HG03066 (cell line): ENCODE measurements around the gene KAT6B.
"Not testable (repeated sequence)": the region's sequence is repeated elsewhere in the genome, so short reads cannot be mapped to it uniquely, and the experiment has no call there.

Source experiments
- ATAC-seq: cut with Tn5 transposase; IDR thresholded peaks from one replicate; pipeline ENCODE4 v1.9.1; 2021; ENCODE audit warnings: low read depth; ENCODE audit not compliant: unreplicated experiment

Gene KAT6B

GRCh38 chr10:74913377-74913979 is 87.1 kb downstream of the KAT6B start:
- ATAC-seq = no peak

- no peak for ATAC-seq
These were observed 89.9 kb downstream of the KAT6B start for GRCh38 chr10:74916283-74916682.

- ATAC-seq = no peak
These were observed 91.2 kb downstream of the KAT6B start for GRCh38 chr10:74917481-74918077.

- no peak for ATAC-seq
These were observed 93.3 kb downstream of the KAT6B start for GRCh38 chr10:74919671-74920070.

- ATAC-seq = not testable (repeated sequence)
These were observed 94.7 kb downstream of the KAT6B start for GRCh38 chr10:74921070-74921469.

GRCh38 chr10:74921744-74922143 is 95.3 kb downstream of the KAT6B start:
- ATAC-seq = no peak

- no peak for ATAC-seq
These were observed 96.5 kb downstream of the KAT6B start for GRCh38 chr10:74922921-74923320.

GRCh38 chr10:74923556-74923955 is 97.2 kb downstream of the KAT6B start:
- ATAC-seq = no peak

GRCh38 chr10:74924251-74924963 is 98.0 kb downstream of the KAT6B start:
- no peak for ATAC-seq

- no peak for ATAC-seq
These were observed 98.9 kb downstream of the KAT6B start for GRCh38 chr10:74925291-74925690.

- no peak for ATAC-seq
These were observed 99.3 kb downstream of the KAT6B start for GRCh38 chr10:74925708-74926107.

- ATAC-seq = no peak
These were observed 100.6 kb downstream of the KAT6B start for GRCh38 chr10:74926791-74927585.

- ATAC-seq = no peak
These were observed 101.3 kb downstream of the KAT6B start for GRCh38 chr10:74927701-74928100.

GRCh38 chr10:74928742-74929191 is 102.4 kb downstream of the KAT6B start:
- ATAC-seq = no peak

GRCh38 chr10:74929197-74929596 is 102.8 kb downstream of the KAT6B start:
- ATAC-seq = no peak

GRCh38 chr10:74930965-74931364 is 104.6 kb downstream of the KAT6B start:
- ATAC-seq = no peak

GRCh38 chr10:74932648-74933047 is 106.2 kb downstream of the KAT6B start:
- ATAC-seq = no peak

- no peak for ATAC-seq
These were observed 107.9 kb downstream of the KAT6B start for GRCh38 chr10:74934100-74934812.

GRCh38 chr10:74936577-74937265 is 110.3 kb downstream of the KAT6B start:
- no peak for ATAC-seq
